Ecto neural progenitor cell (in vitro differentiated cells): ENCODE results near the gene MARK2.

Experiments
- DNase-seq: peaks from one replicate; pipeline ENCODE4 v3.0.0-alpha.2; 2018; ENCODE audit warnings: low spot score

The MARK2 gene

DNA sequence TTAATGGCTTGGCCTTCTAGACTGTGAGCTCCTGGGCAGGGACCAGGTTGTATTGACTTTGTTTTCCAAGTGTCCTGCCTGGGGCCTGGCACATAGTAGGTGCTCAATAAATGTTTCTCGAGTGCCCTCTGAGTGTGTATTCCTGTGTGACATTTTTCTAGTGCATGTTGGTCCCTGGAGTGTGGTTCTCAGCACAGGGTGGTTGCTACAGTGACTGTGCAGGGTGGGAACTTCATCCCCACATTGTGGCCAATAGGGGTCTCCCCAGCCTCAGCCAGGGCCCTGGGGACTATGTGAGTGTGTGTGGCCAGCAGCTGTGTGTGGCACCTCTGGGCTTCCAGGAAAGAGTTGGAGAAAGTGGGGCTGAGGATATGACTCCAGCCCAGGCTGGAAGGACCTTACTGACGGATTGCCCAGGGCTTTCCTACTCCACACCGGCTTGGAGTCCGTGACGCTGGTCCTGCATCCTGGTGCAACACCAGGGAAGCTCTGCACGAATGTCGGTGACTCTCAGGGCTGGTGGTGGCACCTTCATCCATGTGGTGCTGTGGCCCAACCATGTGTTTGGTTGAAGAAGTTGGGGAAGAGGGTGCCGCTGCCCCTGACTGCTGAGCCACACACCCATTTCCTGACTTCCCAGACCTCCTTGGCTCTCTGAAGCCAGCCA is 9.0 kb upstream of the MARK2 start:
- no peak for DNase-seq

GRCh38 chr11:63831326-63831725 is 7.6 kb upstream of the MARK2 start:
- no peak for DNase-seq

DNA sequence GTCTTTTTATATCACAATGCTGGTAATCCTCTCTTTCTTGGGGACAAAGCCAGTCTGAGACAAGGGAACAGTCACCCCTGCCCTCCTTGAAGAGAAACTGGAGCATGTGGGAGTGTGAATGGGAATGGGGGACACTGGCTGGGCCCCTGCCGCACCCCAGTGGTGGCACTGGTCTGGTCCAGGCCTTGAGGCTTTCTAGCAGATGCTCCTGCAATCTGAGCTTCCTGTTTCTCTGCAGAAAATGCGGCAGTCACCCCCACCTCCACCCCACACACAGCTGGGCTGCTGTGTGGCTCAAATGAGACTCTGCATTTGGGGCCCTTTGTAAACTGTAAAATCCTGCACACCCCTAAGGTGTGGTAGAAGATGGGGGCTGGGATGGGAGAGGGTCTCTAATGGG is 6.6 kb upstream of the MARK2 start:
- no peak for DNase-seq

DNA sequence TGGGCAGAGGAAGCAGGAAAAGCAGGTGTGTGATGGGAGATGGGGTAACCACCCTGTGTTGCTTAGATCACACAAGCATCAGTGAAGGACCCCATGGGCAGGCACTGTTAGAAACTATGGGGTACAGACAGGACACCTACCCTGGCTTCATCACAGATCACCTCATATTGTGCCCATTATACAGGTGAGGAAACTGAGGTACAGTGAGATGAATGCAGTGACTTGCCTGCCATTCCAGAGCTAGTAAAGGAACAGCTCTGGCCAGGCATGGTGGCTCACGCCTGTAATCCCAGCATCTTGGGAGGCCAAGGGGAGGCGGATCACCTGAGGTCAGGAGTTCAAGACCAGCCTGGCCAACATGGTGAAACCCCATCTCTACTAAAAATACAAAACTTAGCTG is 5.9 kb upstream of the MARK2 start:
- no peak for DNase-seq

DNA sequence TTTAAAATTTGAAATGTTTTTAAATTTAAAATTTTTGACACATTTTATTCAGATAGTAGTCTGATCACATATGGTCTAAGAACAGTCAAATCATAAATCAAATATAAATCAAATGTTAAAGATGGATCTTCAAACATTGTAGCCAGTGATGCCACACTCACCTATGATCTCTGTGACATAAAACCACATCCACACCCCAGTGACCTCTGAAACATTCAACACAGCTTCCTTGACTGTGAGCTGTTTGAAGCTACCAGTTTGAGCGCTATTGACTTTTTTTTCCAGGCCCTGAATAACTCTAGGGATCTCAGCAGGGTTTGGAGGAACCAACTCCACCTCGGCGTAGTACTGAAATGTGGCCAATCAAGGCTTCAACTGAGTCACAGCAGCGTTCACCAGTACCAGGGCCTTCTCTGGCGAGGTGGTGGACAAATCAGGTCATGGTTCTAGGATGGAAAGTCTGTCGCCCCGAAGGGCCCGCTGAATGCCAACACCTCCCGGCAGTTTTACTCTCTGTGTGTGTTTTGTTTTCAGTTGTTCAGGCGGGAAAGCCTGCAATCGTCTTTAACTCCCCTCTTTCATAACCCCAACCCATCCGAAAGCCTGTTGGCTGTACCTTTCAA is 4.3 kb upstream of the MARK2 start:
- DNase-seq, result no peak

GRCh38 chr11:63835158-63835545 is 3.8 kb upstream of the MARK2 start:
- no peak for DNase-seq

DNA sequence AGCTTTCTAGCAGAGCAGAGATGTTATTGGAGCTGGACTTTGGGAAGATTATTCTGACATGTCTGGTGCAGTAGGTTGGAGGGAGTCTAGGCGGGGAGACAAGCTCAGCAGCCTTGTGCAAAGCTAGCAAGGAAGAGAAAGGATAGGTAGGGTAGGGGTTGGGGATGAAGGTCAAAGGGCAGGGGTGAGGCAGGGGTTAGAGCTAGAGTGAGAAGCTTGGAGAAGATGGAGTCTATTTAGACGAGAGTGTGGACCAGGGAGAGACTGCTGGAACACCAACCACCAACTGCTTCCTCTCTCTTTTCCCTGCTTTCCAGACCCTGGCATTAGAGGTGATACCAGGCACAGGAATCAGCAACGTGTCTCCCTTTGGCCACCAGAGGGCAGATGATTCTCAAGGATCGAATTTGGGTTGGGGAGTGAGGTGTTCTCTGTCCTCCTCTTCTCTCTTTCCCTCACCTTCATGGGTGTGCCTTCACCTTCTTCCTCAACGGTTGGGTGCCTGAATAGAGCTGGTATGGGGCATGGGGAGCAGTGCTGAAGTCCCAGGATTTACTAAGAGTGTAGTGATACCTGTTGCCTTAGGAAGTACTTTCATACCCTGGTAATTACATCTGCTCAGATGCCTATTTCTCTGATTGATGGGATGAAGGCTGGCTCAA is 1.8 kb upstream of the MARK2 start:
- DNase-seq, result peak; percentile 78

GRCh38 chr11:63837739-63838138 is 1.2 kb upstream of the MARK2 start:
- DNase-seq, result no peak

DNA sequence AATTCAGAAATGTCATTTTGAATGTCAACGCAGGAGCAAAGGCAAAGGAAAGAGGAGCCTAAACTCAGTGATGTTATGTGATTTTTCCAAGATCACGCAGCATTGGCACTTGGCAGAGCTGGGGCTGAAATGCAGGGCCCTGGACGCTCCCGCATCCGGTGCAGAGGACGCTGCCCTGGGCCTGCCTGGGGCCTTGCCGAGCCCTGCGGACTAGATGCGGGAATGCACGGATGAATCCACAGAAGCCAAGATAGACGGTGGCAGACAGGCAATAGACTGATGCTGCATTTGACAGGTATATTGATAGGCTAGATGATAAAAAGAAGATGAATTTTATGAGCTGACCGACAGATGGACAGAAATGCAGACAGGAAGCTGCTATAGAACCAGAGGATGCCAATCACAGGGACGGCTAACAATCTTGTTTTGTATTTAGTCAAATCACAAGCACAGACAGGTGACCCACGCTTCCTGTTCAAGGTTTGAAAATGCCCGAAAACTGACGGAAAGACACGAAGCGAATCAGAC is 696 bp upstream of the MARK2 start:
- peak; percentile 56 for DNase-seq

DNA sequence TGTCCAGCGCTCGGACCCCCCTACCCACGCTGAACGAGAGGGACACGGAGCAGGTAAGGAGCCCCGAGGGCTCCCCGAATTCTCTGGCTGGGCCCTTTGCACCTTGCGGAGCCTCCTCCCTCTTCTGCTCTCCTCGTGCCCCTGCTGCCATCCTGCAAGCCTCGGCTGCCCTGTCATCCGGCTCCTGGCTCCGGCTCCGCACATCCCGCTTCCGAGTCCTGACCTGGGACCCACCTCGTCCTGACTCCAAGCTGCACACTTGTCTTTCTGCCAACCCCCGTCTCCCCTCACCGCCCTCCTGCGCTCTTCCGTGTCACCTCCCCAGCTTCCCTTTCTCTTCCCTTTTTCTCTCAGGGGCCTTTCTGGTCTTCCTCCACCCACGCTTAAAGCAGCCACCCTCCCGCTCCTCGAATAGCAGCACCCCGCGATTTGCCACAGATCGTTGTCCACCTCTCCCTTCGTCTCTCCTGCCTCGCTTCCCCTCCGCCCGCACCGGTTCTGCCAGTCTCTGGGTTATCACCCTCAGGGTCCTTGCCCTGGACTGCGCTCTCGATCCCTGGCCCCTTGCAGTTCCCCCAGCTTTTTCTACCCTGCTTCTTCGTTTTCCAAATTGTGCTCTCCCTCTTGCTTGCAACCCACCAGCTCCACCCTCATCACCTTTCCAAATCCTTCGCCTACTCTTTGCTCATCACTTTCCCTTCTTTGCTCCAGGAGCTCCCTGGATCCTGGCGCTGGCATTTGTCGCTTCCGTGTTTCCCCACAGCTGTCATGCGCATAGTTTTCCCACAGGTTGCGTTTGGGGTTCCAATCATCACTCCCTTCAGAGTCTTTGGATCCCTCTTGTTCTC is 822 bp downstream of the MARK2 start:
- DNase-seq, result peak; percentile 67

DNA sequence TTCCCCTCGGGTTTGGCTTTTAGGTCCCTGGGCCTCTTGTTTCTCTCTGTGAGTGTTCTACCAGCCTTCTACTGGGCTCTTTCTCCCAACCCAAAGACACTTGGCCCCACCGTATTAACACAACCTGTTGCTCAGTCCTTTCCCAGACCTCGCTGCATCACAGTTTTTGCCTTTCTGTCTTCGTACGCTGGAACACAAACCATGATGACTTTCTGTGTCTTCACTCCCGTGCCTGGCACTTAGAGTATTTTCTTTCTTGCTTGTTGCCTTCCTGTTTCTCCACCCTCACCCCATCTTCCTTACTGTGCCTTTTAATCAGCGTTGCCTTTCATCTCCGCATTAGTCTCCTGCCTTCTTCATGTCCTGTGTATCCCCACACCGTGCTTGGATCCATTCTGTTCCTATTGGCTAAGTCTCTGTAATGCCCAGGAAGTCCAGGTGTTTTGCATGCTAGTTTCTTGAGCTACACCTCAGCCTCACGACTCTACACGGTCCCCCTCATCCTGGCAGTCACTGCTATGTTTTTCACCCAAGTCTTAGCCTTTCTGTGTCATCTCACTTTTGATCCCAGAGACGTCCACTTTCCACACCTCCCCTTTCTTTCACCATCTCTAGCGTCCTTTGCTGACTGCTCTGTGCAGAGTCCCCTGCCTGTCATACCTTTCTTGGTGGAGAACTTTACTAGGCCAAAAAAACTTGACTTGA is 1.6 kb downstream of the MARK2 start:
- no peak for DNase-seq

DNA sequence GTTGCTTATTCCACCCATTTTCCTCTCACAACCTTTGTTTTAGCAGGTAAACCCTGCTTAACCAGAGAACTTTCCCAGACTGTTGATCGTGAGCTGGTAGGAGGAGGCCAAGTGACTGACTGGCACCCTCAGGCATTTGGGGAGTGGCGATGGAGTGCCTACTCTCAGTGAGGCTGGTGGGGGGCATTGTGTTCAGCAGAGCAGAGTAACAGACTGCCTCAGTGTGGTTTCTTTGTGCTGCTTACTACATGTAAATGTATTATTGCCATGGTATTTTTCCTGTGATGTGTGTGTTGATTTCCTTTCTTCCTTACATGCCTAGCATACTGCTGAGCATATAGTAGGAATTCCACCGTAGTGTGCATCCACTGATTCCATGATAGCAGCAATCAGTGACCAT is 2.6 kb downstream of the MARK2 start:
- peak; percentile 58 for DNase-seq

DNA sequence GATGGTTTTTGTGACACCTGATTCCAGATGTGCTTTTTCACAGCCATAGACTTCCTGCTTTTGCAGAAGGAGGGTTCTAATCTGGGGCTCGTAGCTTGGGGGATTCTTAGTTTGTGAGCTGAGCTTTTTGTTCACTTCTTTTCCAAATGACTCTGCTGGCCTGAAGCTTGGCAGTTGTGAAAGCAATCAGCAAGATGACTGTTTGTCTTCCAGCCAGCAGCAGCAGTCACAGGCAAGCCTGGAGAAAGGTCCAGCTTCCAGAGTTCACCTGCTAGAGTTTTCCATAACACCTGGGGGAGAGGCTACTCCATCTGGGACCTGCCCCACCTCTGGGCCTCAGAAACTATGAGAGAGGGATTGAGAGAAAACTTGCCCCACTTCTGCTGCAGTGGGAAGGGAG is 4.1 kb downstream of the MARK2 start:
- no peak for DNase-seq

DNA sequence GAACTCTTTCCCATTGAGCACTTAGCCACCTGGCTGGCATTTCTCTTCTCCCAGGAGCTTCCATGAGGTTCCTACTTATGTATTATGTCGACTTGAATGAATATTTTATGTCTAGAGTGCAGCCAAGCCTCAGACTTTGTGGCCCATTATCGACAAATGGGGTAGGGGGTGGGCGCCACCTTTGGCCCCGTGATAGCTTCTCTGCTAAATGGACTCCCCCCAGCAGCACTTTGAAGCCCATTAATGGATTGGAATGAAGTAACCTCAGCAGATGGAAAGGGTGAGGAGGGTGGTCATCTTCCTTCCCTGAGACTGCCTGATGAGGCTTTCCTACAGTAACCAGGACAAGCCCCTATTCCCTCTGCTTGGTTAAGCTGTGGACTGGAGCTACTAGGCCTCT is 5.9 kb downstream of the MARK2 start:
- no peak for DNase-seq

- DNase-seq, result no peak
These were observed 6.4 kb downstream of the MARK2 start for GRCh38 chr11:63845303-63845702.

DNA sequence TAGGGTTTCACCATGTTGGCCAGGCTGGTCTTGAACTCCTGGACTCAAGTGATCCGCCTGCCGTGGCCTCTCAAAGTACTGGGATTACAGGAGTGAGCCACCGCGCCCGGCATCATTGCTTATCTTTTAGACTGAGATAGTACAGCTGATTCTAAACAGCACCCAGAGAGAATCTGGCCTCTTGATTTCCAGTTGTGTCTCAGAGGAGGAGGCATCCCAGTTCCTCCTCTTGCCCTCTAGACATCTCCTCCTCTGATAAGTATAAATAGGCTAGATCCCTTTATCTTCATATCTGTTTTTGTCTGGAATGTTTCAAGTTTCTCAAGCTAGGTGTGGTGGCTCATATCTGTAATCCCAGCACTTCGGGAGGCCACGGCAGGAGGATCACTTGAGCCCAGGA is 7.0 kb downstream of the MARK2 start:
- no peak for DNase-seq

- DNase-seq, result no peak
These were observed 8.0 kb downstream of the MARK2 start for GRCh38 chr11:63846897-63847296.

DNA sequence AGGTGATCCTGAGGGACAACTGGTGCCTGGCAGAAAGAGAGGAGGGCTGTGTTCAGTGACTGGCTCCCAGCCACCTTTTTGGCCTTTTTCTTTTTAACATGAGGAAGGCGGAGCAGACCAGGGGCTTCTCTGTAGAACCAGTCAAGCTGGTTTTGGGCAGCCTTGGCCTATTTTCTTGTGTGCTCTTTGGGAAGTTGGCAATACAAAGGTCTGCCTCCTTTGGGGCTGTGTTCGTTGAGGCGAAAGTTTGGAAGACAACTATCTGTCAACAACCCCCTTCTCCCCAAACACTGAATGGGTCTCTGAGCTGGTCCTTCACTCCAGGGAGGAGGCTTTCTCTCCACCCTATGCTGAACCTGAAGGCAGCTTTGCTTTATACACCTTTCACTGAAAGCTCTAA is 8.5 kb downstream of the MARK2 start:
- DNase-seq, result no peak

- no peak for DNase-seq
These were observed 10.8 kb downstream of the MARK2 start for GRCh38 chr11:63849691-63850090.

- no peak for DNase-seq
These were observed 12.0 kb downstream of the MARK2 start for GRCh38 chr11:63850920-63851319.

DNA sequence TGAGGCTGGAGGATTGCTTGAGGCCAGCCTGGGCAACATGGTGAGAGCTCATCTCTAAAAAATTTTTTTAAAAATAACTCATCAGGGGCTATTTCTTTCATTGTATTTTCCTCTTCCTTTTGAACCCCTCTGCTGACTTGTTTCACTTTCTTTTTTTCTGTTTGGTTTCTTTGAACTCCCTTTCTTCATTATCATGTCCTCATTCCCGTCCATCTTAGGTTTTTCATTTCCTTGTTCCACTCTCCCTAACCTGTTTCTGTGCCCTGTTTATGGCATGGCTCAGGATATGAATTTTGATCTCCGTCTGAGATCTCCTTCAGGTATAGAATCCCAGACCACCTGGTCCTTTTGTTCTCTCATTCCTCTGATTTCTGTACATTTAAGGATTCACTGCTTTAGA is 12.5 kb downstream of the MARK2 start:
- DNase-seq, result no peak

DNA sequence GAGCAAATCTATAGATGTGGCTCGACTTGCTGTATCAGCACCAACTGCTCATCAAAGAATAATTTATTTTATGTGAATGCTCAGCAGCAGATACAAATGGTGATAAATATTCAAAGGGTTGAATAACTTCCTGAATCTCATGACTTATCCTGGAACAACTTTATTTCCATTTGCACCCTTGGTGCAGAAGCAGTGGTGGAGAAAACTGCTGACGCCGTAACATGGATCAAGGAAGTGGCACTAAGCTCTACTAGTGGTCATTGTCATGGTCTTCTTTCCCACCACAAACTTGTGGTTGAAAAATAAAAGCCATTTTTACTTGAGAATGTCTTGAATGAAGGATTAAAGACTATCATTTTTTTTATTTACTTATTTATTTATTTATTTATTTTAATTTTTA is 14.6 kb downstream of the MARK2 start:
- DNase-seq, result no peak
